ENCODE measurements around the gene LRTM2. TPM values are rescaled to one million over a fixed set of nuclear protein-coding genes. Genes with fewer than 3 reads are reported as not detected.

Gene LRTM2
- total RNA-seq, 1 experiment from 2014 or later, result not detected

- no peak for DNase-seq (ENCODE audit: low read depth)
These were observed 9.0 kb downstream of the LRTM2 start for GRCh38 chr12:1829306-1829900.

GRCh38 chr12:1830401-1830845 is 10.1 kb downstream of the LRTM2 start:
- no peak for DNase-seq (ENCODE audit: low read depth)

- peak; percentile 45 for DNase-seq (ENCODE audit: low read depth)
These were observed 10.9 kb downstream of the LRTM2 start for GRCh38 chr12:1830981-1831963.

- DNase-seq (ENCODE audit: low read depth), result no peak
These were observed 12.6 kb downstream of the LRTM2 start for GRCh38 chr12:1832801-1833595.

- DNase-seq (ENCODE audit: low read depth), result no peak
These were observed 13.2 kb downstream of the LRTM2 start for GRCh38 chr12:1833596-1834028.

GRCh38 chr12:1834186-1834925 is 14.0 kb downstream of the LRTM2 start:
- no peak for DNase-seq (ENCODE audit: low read depth)

- no peak for DNase-seq (ENCODE audit: low read depth)
These were observed 15.1 kb downstream of the LRTM2 start for GRCh38 chr12:1835211-1836131.

GRCh38 chr12:1836241-1836803 is 16.0 kb downstream of the LRTM2 start:
- DNase-seq (ENCODE audit: low read depth), result no peak

GRCh38 chr12:1836854-1837421 is 16.6 kb downstream of the LRTM2 start:
- DNase-seq (ENCODE audit: low read depth), result no peak

- DNase-seq (ENCODE audit: low read depth), result peak; percentile 40
These were observed 17.3 kb downstream of the LRTM2 start for GRCh38 chr12:1837541-1838204.

GRCh38 chr12:1838205-1838993 is 18.0 kb downstream of the LRTM2 start:
- no peak for DNase-seq (ENCODE audit: low read depth)

GRCh38 chr12:1838994-1839365 is 18.6 kb downstream of the LRTM2 start:
- no peak for DNase-seq (ENCODE audit: low read depth)

- no peak for DNase-seq (ENCODE audit: low read depth)
These were observed 19.1 kb downstream of the LRTM2 start for GRCh38 chr12:1839464-1839863.

GRCh38 chr12:1839956-1840951 is 19.9 kb downstream of the LRTM2 start:
- DNase-seq (ENCODE audit: low read depth), result no peak

- DNase-seq (ENCODE audit: low read depth), result no peak
These were observed 20.6 kb downstream of the LRTM2 start for GRCh38 chr12:1840981-1841425.

- DNase-seq (ENCODE audit: low read depth), result no peak
These were observed 21.3 kb downstream of the LRTM2 start for GRCh38 chr12:1841586-1842182.
